Measurements from ENCODE around the gene EGLN3.

The EGLN3 gene

GRCh38 chr14:33956640-33957039, 5.8 kb upstream of the EGLN3 start:
- TF ChIP-seq CTCF (IDR thresholded peaks at IDR 0.05; ENCODE audit: borderline replicate concordance, extremely low read depth, low read length, poor library complexity, severe bottlenecking) (no peak), EZH2 (IDR thresholded peaks at IDR 0.05; ENCODE audit: borderline replicate concordance, low read depth, low read length, severe bottlenecking) (no peak)
- Histone ChIP-seq H3K79me2 (ENCODE audit: insufficient read depth, low read length) (no peaks in the 10 kb centered on the region; the same call in 1 of the 2 replicates), H4K20me1 (ENCODE audit: insufficient read depth, low read length) (no peaks in the 10 kb centered on the region), H3K4me3 (ENCODE audit: low read depth in 1 of 2, low read length in 2 of 2) (no peak overlapping the region), H3K36me3 (ENCODE audit: insufficient read depth, low read length) (no peaks in the 10 kb centered on the region), H3K4me2 (ENCODE audit: insufficient read depth, low read length) (no peak overlapping the region), H2AFZ (ENCODE audit: low read depth, low read length) (no peak overlapping the region), H3K27me3 (ENCODE audit: insufficient read depth, low read length, poor library complexity) (no peaks in the 10 kb centered on the region), H3K4me1 (ENCODE audit: insufficient read depth, low read length) (peaks cover 22% of the 10 kb centered on the region), H3K9me3 (ENCODE audit: insufficient read depth, low read length, severe bottlenecking) (no peaks in the 10 kb centered on the region), H3K27ac (ENCODE audit: low read length) (no peak overlapping the region), H3K9ac (ENCODE audit: low read depth, low read length) (no peak overlapping the region)
- no peak for ATAC-seq (ENCODE audit: insufficient read depth, low read depth)
- no peak for DNase-seq

- no peak for ATAC-seq (ENCODE audit: insufficient read depth, low read depth)
- peaks cover 3% of the 10 kb centered on the region; the same call in 1 of the 2 replicates for H4K20me1 ChIP-seq (ENCODE audit: insufficient read depth, low read length)
These were observed 3.2 kb upstream of the EGLN3 start for GRCh38 chr14:33954016-33954598.

GRCh38 chr14:33952541-33952940, 1.7 kb upstream of the EGLN3 start:
- peaks cover 38% of the 10 kb centered on the region for H3K79me2 ChIP-seq (ENCODE audit: insufficient read depth, low read length)
- H3K4me3 ChIP-seq (ENCODE audit: low read depth in 1 of 2, low read length in 2 of 2): no peak overlapping the region
- H3K4me1 ChIP-seq (ENCODE audit: insufficient read depth, low read length): peaks cover 40% of the 10 kb centered on the region
- no peaks in the 10 kb centered on the region for H3K27me3 ChIP-seq (ENCODE audit: insufficient read depth, low read length, poor library complexity)
- no peak overlapping the region for H2AFZ ChIP-seq (ENCODE audit: low read depth, low read length)
- no peak overlapping the region for H3K9ac ChIP-seq (ENCODE audit: low read depth, low read length)
- ATAC-seq (ENCODE audit: insufficient read depth, low read depth): no peak
- no peaks in the 10 kb centered on the region for H3K9me3 ChIP-seq (ENCODE audit: insufficient read depth, low read length, severe bottlenecking)
- no peak for DNase-seq
- TF ChIP-seq EZH2 (IDR thresholded peaks at IDR 0.05; ENCODE audit: borderline replicate concordance, low read depth, low read length, severe bottlenecking) (no peak), CTCF (IDR thresholded peaks at IDR 0.05; ENCODE audit: borderline replicate concordance, extremely low read depth, low read length, poor library complexity, severe bottlenecking) (no peak)
- H3K36me3 ChIP-seq (ENCODE audit: insufficient read depth, low read length): no peaks in the 10 kb centered on the region; the same call in 1 of the 2 replicates
- H4K20me1 ChIP-seq (ENCODE audit: insufficient read depth, low read length): peaks cover 3% of the 10 kb centered on the region; the same call in 1 of the 2 replicates
- no peak overlapping the region for H3K4me2 ChIP-seq (ENCODE audit: insufficient read depth, low read length)
- no peak overlapping the region for H3K27ac ChIP-seq (ENCODE audit: low read length)

More at GRCh38 chr14:33954016-33954598, 3.2 kb upstream of the EGLN3 start:
- Histone ChIP-seq H3K4me1 (ENCODE audit: insufficient read depth, low read length) (peaks cover 26% of the 10 kb centered on the region), H3K27me3 (ENCODE audit: insufficient read depth, low read length, poor library complexity) (no peaks in the 10 kb centered on the region), H3K4me3 (ENCODE audit: low read depth in 1 of 2, low read length in 2 of 2) (no peak overlapping the region), H3K9ac (ENCODE audit: low read depth, low read length) (no peak overlapping the region), H2AFZ (ENCODE audit: low read depth, low read length) (no peak overlapping the region), H3K27ac (ENCODE audit: low read length) (no peak overlapping the region), H3K79me2 (ENCODE audit: insufficient read depth, low read length) (peaks cover 22% of the 10 kb centered on the region), H3K9me3 (ENCODE audit: insufficient read depth, low read length, severe bottlenecking) (no peaks in the 10 kb centered on the region), H3K4me2 (ENCODE audit: insufficient read depth, low read length) (no peak overlapping the region), H3K36me3 (ENCODE audit: insufficient read depth, low read length) (no peaks in the 10 kb centered on the region; the same call in 1 of the 2 replicates)
- no peak for TF ChIP-seq EZH2 (IDR thresholded peaks at IDR 0.05; ENCODE audit: borderline replicate concordance, low read depth, low read length, severe bottlenecking)
- TF ChIP-seq CTCF (IDR thresholded peaks at IDR 0.05; ENCODE audit: borderline replicate concordance, extremely low read depth, low read length, poor library complexity, severe bottlenecking): no peak
- no peak for DNase-seq
